ENCODE data around the gene EIF4G2.

EIF4G2 gene

DNA sequence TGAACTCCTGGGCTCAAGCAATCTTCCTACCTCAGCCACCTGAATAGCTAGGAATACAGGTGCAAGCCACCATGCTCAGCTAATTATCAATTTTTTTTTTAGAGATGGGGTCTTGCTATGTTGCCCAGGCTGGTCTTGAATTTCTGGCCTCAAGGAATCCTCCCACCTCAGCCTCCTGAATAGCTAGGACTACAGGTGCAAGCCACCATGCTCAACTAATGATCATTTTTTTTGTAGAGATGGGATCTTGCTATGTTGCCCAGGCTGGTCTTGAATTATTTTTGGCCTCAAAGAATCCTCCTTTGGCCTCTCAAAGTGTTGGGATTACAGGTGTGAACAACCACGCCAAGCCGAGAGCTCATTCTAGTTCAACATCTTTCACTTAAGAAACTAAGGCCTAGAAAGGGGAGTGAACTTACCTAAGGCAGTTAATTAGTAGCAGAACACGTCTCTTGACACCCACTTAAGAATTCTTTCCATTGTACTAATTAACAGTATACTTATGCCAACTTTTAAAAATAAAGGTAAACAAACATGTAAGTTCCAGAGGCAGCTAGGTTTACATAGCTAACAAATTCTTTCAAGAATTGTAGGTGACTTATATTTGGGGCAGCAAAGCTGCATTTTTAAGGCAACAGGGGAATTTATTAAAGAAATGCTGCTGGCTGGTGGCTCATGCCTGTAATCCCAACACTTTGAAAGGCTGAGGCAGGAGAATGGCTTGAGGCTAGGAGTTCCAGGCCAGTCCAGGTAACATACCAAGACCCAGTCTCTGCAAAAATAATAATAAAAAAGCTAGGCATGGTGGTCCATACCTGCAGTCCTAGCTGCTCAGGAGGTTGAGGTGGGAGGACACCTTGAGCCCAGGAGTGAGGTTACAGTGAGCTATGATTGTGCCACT is 39.5 kb upstream of the EIF4G2 start:
- Mint-ChIP-seq H3K9me3 (no peaks in the 10 kb centered on the region), H3K4me1 (peaks cover 22% of the 10 kb centered on the region), H3K27me3 (ENCODE audit: low read depth) (no peaks in the 10 kb centered on the region), H3K4me3 (no peak overlapping the region), H3K27ac (no peak overlapping the region), H3K36me3 (ENCODE audit: low read depth) (peaks cover 39% of the 10 kb centered on the region)
- TF ChIP-seq, protein P1, sequence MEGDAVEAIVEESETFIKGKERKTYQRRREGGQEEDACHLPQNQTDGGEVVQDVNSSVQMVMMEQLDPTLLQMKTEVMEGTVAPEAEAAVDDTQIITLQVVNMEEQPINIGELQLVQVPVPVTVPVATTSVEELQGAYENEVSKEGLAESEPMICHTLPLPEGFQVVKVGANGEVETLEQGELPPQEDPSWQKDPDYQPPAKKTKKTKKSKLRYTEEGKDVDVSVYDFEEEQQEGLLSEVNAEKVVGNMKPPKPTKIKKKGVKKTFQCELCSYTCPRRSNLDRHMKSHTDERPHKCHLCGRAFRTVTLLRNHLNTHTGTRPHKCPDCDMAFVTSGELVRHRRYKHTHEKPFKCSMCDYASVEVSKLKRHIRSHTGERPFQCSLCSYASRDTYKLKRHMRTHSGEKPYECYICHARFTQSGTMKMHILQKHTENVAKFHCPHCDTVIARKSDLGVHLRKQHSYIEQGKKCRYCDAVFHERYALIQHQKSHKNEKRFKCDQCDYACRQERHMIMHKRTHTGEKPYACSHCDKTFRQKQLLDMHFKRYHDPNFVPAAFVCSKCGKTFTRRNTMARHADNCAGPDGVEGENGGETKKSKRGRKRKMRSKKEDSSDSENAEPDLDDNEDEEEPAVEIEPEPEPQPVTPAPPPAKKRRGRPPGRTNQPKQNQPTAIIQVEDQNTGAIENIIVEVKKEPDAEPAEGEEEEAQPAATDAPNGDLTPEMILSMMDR (IDR thresholded peaks at IDR 0.05; ENCODE audit: unreplicated experiment in 3 of 3) = no peak

GRCh38 chr11:10846660-10847059 is 37.9 kb upstream of the EIF4G2 start:
- Mint-ChIP-seq H3K4me1 (peaks cover 18% of the 10 kb centered on the region), H3K4me3 (no peak overlapping the region), H3K27ac (no peak overlapping the region), H3K9me3 (no peaks in the 10 kb centered on the region), H3K36me3 (ENCODE audit: low read depth) (peaks cover 25% of the 10 kb centered on the region), H3K27me3 (ENCODE audit: low read depth) (no peaks in the 10 kb centered on the region)
- TF ChIP-seq, protein P1 (IDR thresholded peaks at IDR 0.05; ENCODE audit: unreplicated experiment in 3 of 3) = no peak

DNA sequence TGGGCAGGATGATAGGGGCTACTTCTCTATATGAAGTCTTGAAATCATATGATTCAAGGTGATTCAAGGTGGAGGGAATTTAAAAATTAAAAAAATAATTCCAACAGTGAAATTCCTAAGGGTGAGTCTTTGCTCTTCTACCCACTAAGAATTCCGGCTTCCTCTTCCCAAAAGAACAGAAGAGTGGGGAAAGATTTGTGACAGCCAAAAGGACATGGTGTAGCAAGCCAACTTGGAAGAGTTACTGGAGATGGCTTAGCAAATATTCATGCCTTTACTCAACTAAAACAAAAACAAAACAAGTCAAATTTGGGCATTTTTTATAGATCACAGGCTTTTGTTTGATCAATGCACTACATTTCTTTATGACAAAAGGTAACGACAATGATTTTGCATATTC is 36.9 kb upstream of the EIF4G2 start:
- Mint-ChIP-seq H3K27me3 (ENCODE audit: low read depth) (no peaks in the 10 kb centered on the region), H3K4me3 (no peak overlapping the region), H3K9me3 (no peaks in the 10 kb centered on the region), H3K27ac (no peak overlapping the region), H3K4me1 (peaks cover 18% of the 10 kb centered on the region), H3K36me3 (ENCODE audit: low read depth) (peaks cover 17% of the 10 kb centered on the region)
- TF ChIP-seq, protein P1 (IDR thresholded peaks at IDR 0.05; ENCODE audit: unreplicated experiment in 3 of 3) = no peak

- H3K27me3 Mint-ChIP-seq (ENCODE audit: low read depth) = no peaks in the 10 kb centered on the region
- H3K4me1 Mint-ChIP-seq = peaks cover 18% of the 10 kb centered on the region
- H3K9me3 Mint-ChIP-seq = no peaks in the 10 kb centered on the region
- H3K36me3 Mint-ChIP-seq (ENCODE audit: low read depth) = peaks cover 11% of the 10 kb centered on the region
- TF ChIP-seq, protein P1 (IDR thresholded peaks at IDR 0.05; ENCODE audit: unreplicated experiment in 3 of 3) = no peak
- no peak overlapping the region for H3K27ac Mint-ChIP-seq
- no peak overlapping the region for H3K4me3 Mint-ChIP-seq
Observed at GRCh38 chr11:10844796-10845195, 36.1 kb upstream of the EIF4G2 start.

DNA sequence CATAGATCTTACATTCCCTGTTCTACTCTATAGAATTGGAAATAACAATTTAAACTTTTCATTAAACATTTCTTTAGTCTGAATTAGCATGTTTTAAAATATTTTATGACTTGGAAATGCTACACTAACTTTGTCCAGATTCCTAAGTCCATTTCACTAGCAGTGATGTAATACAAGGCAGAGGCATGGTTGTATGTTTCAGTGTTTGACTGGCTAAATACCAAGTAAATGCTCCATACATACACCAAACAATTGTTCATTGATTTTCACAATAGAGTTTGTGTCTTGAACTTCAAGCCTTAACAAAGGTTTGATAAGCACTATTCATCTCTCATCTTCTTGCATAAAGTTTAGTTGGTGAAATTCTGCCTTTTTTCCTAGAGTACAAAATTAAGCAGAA is 35.6 kb upstream of the EIF4G2 start:
- Mint-ChIP-seq H3K36me3 (ENCODE audit: low read depth) (peaks cover 7% of the 10 kb centered on the region), H3K4me1 (peaks cover 18% of the 10 kb centered on the region), H3K4me3 (no peak overlapping the region), H3K9me3 (no peaks in the 10 kb centered on the region), H3K27me3 (ENCODE audit: low read depth) (no peaks in the 10 kb centered on the region), H3K27ac (no peak overlapping the region)
- TF ChIP-seq, protein P1 (IDR thresholded peaks at IDR 0.05; ENCODE audit: unreplicated experiment in 3 of 3) = no peak

DNA sequence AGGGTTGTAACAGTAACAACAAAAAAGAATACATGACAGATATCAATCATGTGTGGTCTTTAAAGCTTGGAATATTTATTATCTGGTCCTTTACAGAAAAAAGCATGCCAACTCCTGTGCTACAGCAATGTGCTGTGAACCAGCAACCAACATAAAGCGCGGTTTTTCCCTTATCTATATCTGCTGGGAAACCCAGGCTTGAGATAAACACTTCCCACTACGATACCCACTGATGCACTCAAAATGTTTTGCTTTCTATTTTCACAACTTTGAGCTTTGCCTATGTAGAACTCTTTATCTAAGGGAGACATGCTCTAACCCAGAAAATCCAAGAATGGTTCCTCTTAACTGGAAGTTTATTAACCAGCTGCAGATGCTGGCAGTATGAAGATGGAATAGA is 30.2 kb upstream of the EIF4G2 start:
- H3K27me3 Mint-ChIP-seq (ENCODE audit: low read depth) = peaks cover 4% of the 10 kb centered on the region
- TF ChIP-seq, protein P1 (IDR thresholded peaks at IDR 0.05; ENCODE audit: unreplicated experiment in 3 of 3) = no peak
- H3K36me3 Mint-ChIP-seq (ENCODE audit: low read depth) = no peaks in the 10 kb centered on the region
- no peak overlapping the region for H3K4me3 Mint-ChIP-seq
- H3K9me3 Mint-ChIP-seq = peaks cover 2% of the 10 kb centered on the region
- H3K4me1 Mint-ChIP-seq = peaks cover under 1% of the 10 kb centered on the region
- no peak overlapping the region for H3K27ac Mint-ChIP-seq

All from nephron (organoid).